Measurements from ENCODE around the gene NR1I2.

NR1I2 gene

DNA sequence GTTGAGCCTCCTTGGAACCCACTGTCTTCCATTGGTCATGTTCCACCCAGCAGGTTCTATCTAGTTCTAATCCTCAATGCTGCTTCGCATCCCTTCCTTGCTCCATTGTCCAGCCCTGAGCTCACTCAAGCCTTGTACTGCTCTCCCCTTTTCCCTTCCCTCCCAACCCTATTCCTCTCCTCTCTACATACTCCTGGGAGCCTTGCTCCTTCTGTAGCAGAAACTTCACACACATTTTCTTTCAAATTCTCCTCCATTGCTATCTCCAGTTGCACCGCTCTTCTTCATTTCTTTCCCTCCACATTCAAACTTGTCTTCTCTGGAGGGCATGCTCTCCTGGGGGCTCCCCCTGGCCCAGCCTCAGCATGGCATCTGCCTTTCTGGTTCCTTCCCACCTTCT is 14.5 kb downstream of the NR1I2 start:
- TF ChIP-seq, protein P1, sequence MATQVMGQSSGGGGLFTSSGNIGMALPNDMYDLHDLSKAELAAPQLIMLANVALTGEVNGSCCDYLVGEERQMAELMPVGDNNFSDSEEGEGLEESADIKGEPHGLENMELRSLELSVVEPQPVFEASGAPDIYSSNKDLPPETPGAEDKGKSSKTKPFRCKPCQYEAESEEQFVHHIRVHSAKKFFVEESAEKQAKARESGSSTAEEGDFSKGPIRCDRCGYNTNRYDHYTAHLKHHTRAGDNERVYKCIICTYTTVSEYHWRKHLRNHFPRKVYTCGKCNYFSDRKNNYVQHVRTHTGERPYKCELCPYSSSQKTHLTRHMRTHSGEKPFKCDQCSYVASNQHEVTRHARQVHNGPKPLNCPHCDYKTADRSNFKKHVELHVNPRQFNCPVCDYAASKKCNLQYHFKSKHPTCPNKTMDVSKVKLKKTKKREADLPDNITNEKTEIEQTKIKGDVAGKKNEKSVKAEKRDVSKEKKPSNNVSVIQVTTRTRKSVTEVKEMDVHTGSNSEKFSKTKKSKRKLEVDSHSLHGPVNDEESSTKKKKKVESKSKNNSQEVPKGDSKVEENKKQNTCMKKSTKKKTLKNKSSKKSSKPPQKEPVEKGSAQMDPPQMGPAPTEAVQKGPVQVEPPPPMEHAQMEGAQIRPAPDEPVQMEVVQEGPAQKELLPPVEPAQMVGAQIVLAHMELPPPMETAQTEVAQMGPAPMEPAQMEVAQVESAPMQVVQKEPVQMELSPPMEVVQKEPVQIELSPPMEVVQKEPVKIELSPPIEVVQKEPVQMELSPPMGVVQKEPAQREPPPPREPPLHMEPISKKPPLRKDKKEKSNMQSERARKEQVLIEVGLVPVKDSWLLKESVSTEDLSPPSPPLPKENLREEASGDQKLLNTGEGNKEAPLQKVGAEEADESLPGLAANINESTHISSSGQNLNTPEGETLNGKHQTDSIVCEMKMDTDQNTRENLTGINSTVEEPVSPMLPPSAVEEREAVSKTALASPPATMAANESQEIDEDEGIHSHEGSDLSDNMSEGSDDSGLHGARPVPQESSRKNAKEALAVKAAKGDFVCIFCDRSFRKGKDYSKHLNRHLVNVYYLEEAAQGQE (IDR thresholded peaks at IDR 0.05; ENCODE audit: low read depth): no peak

DNA sequence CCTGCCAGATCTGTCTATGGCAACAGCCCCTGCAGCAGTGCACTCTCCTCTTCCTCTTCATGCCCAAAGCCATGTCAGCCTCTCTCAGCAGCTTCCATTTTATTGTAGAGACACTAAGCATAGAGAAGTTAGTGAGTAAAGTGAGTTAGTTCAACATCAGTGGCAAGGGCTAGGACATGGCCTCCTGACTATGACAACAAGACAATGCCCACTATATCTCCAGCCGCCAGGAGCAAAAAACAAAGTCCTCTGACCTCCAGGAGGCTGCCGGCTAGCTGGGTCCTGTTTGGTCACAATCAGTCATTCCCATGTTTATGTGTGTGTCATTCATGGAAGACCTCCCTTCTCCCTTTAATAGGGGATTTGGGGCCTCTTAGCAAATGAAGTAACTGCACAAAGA is 14.9 kb downstream of the NR1I2 start:
- TF ChIP-seq CREB1 (IDR thresholded peaks at IDR 0.05; ENCODE audit: low read depth): no peak
- TF ChIP-seq, protein P2, sequence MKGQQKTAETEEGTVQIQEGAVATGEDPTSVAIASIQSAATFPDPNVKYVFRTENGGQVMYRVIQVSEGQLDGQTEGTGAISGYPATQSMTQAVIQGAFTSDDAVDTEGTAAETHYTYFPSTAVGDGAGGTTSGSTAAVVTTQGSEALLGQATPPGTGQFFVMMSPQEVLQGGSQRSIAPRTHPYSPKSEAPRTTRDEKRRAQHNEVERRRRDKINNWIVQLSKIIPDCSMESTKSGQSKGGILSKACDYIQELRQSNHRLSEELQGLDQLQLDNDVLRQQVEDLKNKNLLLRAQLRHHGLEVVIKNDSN (IDR thresholded peaks at IDR 0.05): no peak
- TF ChIP-seq TEAD4 (IDR thresholded peaks at IDR 0.05): no peak
- TF ChIP-seq, protein P1 (IDR thresholded peaks at IDR 0.05; ENCODE audit: low read depth): no peak
- TF ChIP-seq, protein P3, sequence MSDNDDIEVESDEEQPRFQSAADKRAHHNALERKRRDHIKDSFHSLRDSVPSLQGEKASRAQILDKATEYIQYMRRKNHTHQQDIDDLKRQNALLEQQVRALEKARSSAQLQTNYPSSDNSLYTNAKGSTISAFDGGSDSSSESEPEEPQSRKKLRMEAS (IDR thresholded peaks at IDR 0.05): no peak
- TF ChIP-seq NFIC (IDR thresholded peaks at IDR 0.05): no peak
- no peak for TF ChIP-seq CEBPB (IDR thresholded peaks at IDR 0.05)
- no peak for TF ChIP-seq EP300 (IDR thresholded peaks at IDR 0.05; ENCODE audit: borderline replicate concordance)
- TF ChIP-seq TAF1 (IDR thresholded peaks at IDR 0.05; ENCODE audit: low read depth): no peak
- TF ChIP-seq RAD21 (IDR thresholded peaks at IDR 0.05; ENCODE audit: low read depth): no peak
- TF ChIP-seq TCF12 (IDR thresholded peaks at IDR 0.05; ENCODE audit: low read depth): no peak
- TF ChIP-seq YY1 (IDR thresholded peaks at IDR 0.05; ENCODE audit: low read depth): no peak
- TF ChIP-seq ZBTB7A (IDR thresholded peaks at IDR 0.05; ENCODE audit: low read depth): no peak
- TF ChIP-seq FOXM1 (IDR thresholded peaks at IDR 0.05; ENCODE audit: borderline replicate concordance, low read depth): no peak
- no peak for TF ChIP-seq EGR1 (IDR thresholded peaks at IDR 0.05)

DNA sequence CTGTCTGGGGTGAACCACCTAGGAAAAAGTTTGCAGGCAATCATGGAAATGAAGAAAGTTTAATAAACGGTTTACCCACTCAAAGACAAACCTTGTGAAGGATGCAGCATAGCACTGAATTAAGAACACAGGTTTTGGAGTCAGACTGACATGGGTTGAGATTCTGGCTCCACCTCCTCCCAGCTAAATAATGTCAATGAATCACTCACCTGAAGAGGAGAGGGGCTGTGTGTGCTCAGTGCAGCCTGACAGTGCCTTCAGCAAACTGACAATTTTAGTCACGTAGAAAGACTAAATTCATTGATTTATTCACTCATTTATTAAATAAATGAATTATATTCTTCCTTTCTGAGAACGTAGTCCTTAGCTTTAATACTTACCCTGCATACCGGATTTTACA is 18.9 kb downstream of the NR1I2 start:
- TF ChIP-seq TCF12 (IDR thresholded peaks at IDR 0.05; ENCODE audit: low read depth) (no peak), YY1 (IDR thresholded peaks at IDR 0.05; ENCODE audit: low read depth) (no peak), TAF1 (IDR thresholded peaks at IDR 0.05; ENCODE audit: low read depth) (no peak), EP300 (IDR thresholded peaks at IDR 0.05; ENCODE audit: borderline replicate concordance) (no peak), ZBTB7A (IDR thresholded peaks at IDR 0.05; ENCODE audit: low read depth) (no peak), CREB1 (IDR thresholded peaks at IDR 0.05; ENCODE audit: low read depth) (no peak), RAD21 (IDR thresholded peaks at IDR 0.05; ENCODE audit: low read depth) (no peak), EGR1 (IDR thresholded peaks at IDR 0.05) (no peak), FOXM1 (IDR thresholded peaks at IDR 0.05; ENCODE audit: borderline replicate concordance, low read depth) (no peak), NFIC (IDR thresholded peaks at IDR 0.05) (no peak), TEAD4 (IDR thresholded peaks at IDR 0.05) (no peak), CEBPB (IDR thresholded peaks at IDR 0.05) (no peak)
- TF ChIP-seq, protein P3 (IDR thresholded peaks at IDR 0.05): no peak
- TF ChIP-seq, protein P1 (IDR thresholded peaks at IDR 0.05; ENCODE audit: low read depth): no peak
- TF ChIP-seq, protein P2 (IDR thresholded peaks at IDR 0.05): no peak

DNA sequence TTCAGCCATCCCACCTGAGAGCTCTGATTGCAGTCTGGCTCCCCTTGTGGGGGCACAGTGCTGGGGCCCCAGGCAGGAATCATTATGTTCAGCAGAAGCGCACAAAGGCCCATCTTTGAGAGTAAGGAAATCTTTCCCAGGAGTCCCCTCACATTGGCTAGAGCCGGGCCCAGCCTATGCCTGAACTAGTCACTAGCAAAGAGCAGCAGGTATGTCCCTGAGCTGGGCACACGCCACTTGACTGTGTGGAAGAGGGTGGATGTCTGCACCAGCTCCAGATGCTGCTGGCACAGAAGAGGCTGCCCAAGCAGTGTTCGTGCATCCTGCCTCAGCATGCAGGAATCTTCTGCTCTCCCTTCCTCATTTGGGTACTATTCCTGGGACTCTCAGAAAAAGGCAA is 26.3 kb downstream of the NR1I2 start:
- TF ChIP-seq RAD21 (IDR thresholded peaks at IDR 0.05; ENCODE audit: low read depth) (no peak), EGR1 (IDR thresholded peaks at IDR 0.05) (no peak)

DNA sequence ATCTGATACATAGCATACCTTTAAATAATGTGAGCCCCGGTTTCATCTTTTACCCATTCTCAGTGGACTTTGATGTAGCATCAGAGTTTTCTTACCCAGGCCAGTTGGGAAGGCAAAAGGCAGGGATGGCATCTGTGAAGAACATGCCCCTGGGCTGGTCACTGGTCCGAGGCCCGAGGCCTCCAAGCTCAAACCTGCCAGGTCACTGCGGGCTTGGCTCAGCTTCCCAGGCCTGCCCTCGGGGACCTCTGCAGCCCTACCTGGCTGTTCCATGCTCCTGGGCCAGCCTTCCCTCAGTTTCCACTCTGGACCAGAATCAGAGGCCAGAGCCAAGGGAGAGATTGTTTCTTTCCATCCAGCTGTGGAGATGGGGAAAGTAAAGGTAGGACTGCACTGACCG is 26.9 kb downstream of the NR1I2 start:
- TF ChIP-seq, protein P3 (IDR thresholded peaks at IDR 0.05): no peak
- TF ChIP-seq ZBTB7A (IDR thresholded peaks at IDR 0.05; ENCODE audit: low read depth) (no peak), YY1 (IDR thresholded peaks at IDR 0.05; ENCODE audit: low read depth) (no peak), EP300 (IDR thresholded peaks at IDR 0.05; ENCODE audit: borderline replicate concordance) (no peak), EGR1 (IDR thresholded peaks at IDR 0.05) (no peak), TAF1 (IDR thresholded peaks at IDR 0.05; ENCODE audit: low read depth) (no peak), FOXM1 (IDR thresholded peaks at IDR 0.05; ENCODE audit: borderline replicate concordance, low read depth) (no peak), TCF12 (IDR thresholded peaks at IDR 0.05; ENCODE audit: low read depth) (no peak), NFIC (IDR thresholded peaks at IDR 0.05) (no peak), TEAD4 (IDR thresholded peaks at IDR 0.05) (no peak), RAD21 (IDR thresholded peaks at IDR 0.05; ENCODE audit: low read depth) (no peak), CREB1 (IDR thresholded peaks at IDR 0.05; ENCODE audit: low read depth) (no peak), CEBPB (IDR thresholded peaks at IDR 0.05) (no peak)
- TF ChIP-seq, protein P1 (IDR thresholded peaks at IDR 0.05; ENCODE audit: low read depth): no peak
- TF ChIP-seq, protein P2 (IDR thresholded peaks at IDR 0.05): no peak

Data from Ishikawa (cell line).